Adipocyte (in vitro differentiated cells): ENCODE data around the gene EIF3L.

Experiments
- DNase-seq: peaks from one replicate; pipeline ENCODE4 v3.0.0-alpha.2; 2015; ENCODE audit warnings: low read depth
- H3K27me3 ChIP-seq: replicated peaks from 2 replicates; pipeline ENCODE4 v1.7.0; 2013; ENCODE audit warnings: mild to moderate bottlenecking, low read length, moderate library complexity; ENCODE audit not compliant: control insufficient read depth, insufficient read depth
- H3K36me3 ChIP-seq: 2 replicates; pipeline ENCODE4 v1.7.0; 2013; ENCODE audit warnings: low read length, mild to moderate bottlenecking, moderate library complexity; ENCODE audit not compliant: control insufficient read depth, insufficient read depth, severe bottlenecking
- H3K4me1 ChIP-seq: 2 replicates; pipeline ENCODE4 v1.7.0; 2013; ENCODE audit warnings: mild to moderate bottlenecking, low read length, moderate library complexity; ENCODE audit not compliant: control insufficient read depth, insufficient read depth
- H3K4me3 ChIP-seq: 2 replicates; pipeline ENCODE4 v1.7.0; 2013; ENCODE audit warnings: mild to moderate bottlenecking, low read length, moderate library complexity
- H3K9ac ChIP-seq: 2 replicates; pipeline ENCODE4 v1.7.0; 2013; ENCODE audit warnings: mild to moderate bottlenecking, low read length, moderate library complexity
- H3K9me3 ChIP-seq: 2 replicates; pipeline ENCODE4 v1.7.0; 2013; ENCODE audit warnings: mild to moderate bottlenecking, low read length, moderate library complexity; ENCODE audit not compliant: control insufficient read depth

The EIF3L gene

GRCh38 chr22:37933711-37934376 is 84.6 kb downstream of the EIF3L start:
- peak overlapping the region; percentile 75 for H3K9ac ChIP-seq

More at GRCh38 chr22:37933711-37934376, 84.6 kb downstream of the EIF3L start:
- Histone ChIP-seq H3K4me3 (no peak overlapping the region), H3K27me3 (no peaks in the 10 kb centered on the region), H3K9me3 (no peaks in the 10 kb centered on the region), H3K4me1 (peaks cover 31% of the 10 kb centered on the region), H3K36me3 (peaks cover 50% of the 10 kb centered on the region)
- peak; percentile 98 for DNase-seq
